ENCODE results near the gene HASPIN. TPM values are rescaled to one million over a fixed set of nuclear protein-coding genes. Genes with fewer than 3 reads are reported as not detected.

Gene HASPIN
- total and polyA plus RNA-seq, 2 of the 8 experiments (the other 6 are each of a cell fraction or from before 2014, with no cell fraction given), result 7.8 to 29.5 TPM

DNA sequence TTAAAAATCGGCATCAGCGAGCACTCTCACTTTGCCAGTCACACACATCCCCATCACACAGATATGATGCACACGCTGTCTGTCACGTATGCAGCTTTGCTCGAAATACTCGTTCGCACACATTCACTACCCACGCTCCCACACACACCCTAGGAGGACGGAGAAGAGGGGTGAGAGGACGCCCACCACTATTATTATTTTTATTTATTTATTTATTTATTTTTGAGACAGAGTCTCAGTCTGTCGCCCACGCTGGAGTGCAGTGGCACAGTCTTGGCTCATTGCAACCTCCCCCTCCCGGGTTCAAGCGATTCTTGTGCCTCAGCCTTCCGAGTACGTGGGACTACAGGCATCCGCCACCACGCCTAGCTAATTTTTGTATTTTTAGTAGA is 30.4 kb downstream of the HASPIN start:
- Histone ChIP-seq H2BK12ac (ENCODE audit: low read depth, low read length) (no peak overlapping the region), H2BK15ac (ENCODE audit: low read length) (no peak overlapping the region), H4K5ac (ENCODE audit: insufficient read length, low read depth, low read length) (no peak overlapping the region), H3K4me2 (ENCODE audit: insufficient read depth in 1 of 2, low read depth in 2 of 2, low read length in 2 of 2) (peak overlapping the region in 1 of 2 experiments; percentile 56; a peak in 3 of 4 replicates), H3K79me1 (ENCODE audit: low read depth, low read length) (no peaks in the 10 kb centered on the region), H3K56ac (replicated peaks; ENCODE audit: insufficient read length, low read depth, low read length) (no peak overlapping the region), H3K36me3 (ENCODE audit: control insufficient read depth in 2 of 4, insufficient read depth in 4 of 4, low read length in 3 of 4) (no peaks in the 10 kb centered on the region), H3K27ac (ENCODE audit: low read depth, low read length) (no peak overlapping the region), H3K23me2 (ENCODE audit: low read depth, low read length) (peaks cover 4% of the 10 kb centered on the region; the same call in 1 of the 2 replicates), H4K8ac (ENCODE audit: extremely low read depth, insufficient read depth, low read length) (no peak overlapping the region; the same call in 1 of the 2 replicates), H3K9ac (replicated peaks in 1 of 4; ENCODE audit: extremely low read depth in 1 of 4, low read depth in 3 of 4, low read length in 3 of 4) (no peak overlapping the region), H2AFZ (ENCODE audit: low read length) (no peak overlapping the region), H3K9me3 (ENCODE audit: insufficient read depth in 2 of 2, low read depth in 1 of 2, low read length in 1 of 2) (no peaks in the 10 kb centered on the region), H2AK5ac (ENCODE audit: low read depth, low read length) (no peak overlapping the region), H3K14ac (ENCODE audit: insufficient read length) (no peak overlapping the region), H2BK5ac (ENCODE audit: low read depth, low read length) (no peak overlapping the region), H3K4me1 (replicated peaks in 1 of 4; ENCODE audit: control insufficient read depth in 3 of 4, insufficient read depth in 4 of 4, low read length in 3 of 4) (peaks cover 0 to 5% (median 3%) of the 10 kb centered on the region in 4 experiments; a peak in 4 of 7 replicates), H2BK20ac (ENCODE audit: low read length) (no peak overlapping the region), H3K23ac (ENCODE audit: insufficient read length) (no peak overlapping the region), H2BK120ac (replicated peaks; ENCODE audit: low read depth, low read length) (no peak overlapping the region), H4K91ac (replicated peaks; ENCODE audit: insufficient read length, low read length) (no peak overlapping the region), H3K79me2 (ENCODE audit: control insufficient read depth in 1 of 2, insufficient read depth in 2 of 2, low read length in 2 of 2) (no peaks in the 10 kb centered on the region), H3K27me3 (replicated peaks in 1 of 4; ENCODE audit: control insufficient read depth in 3 of 4, extremely low read depth in 1 of 4, insufficient read depth in 3 of 4, low read length in 3 of 4) (no peaks in the 10 kb centered on the region), H3K18ac (ENCODE audit: extremely low read depth, low read length) (no peak overlapping the region), H4K20me1 (replicated peaks in 1 of 2; ENCODE audit: control insufficient read depth in 1 of 2, insufficient read depth in 2 of 2, low read length in 2 of 2) (no peaks in the 10 kb centered on the region), H3K4me3 (ENCODE audit: extremely low read depth in 1 of 4, insufficient read depth in 2 of 4, low read depth in 3 of 4, low read length in 4 of 4) (no peak overlapping the region), H3K4ac (replicated peaks; ENCODE audit: insufficient read length, low read depth, low read length) (no peak overlapping the region)
- POLR2A ChIA-PET (ENCODE audit: partially characterized antibody), result interaction anchor here (1.0 kb wide), 1 partner anchor 14 kb away, joined by 3 read pairs; no protein-coding TSS in a partner anchor
- CTCF ChIA-PET (ENCODE audit: partially characterized antibody), result interaction anchor here (0.7 to 1.9 kb wide), 10 partner anchors 14 to 91 kb away, joined by 3 to 17 read pairs (median 4); partner anchors contain the start of gene NCBP3
- FAIRE-seq, result no peak
- DNase-seq (ENCODE audit: low read depth in 1 of 2, low spot score in 2 of 2), result no peak
- 88% methylated on average over 18 of the region's 18 CpGs; no CpG with 5 or more reads in 1 of the 2 experiments for WGBS, 2 experiments (ENCODE audit: extremely low coverage in 1 of 2, insufficient coverage in 1 of 2, insufficient read length in 1 of 2, insufficient replicate concordance in 2 of 2, low coverage in 1 of 2, low lambda C conversion rate in 2 of 2, missing lambda C conversion rate in 1 of 2)
- TF ChIP-seq CREB1 (IDR thresholded peaks at IDR 0.05) (no peak), CHD1 (IDR thresholded peaks at IDR 0.05; ENCODE audit: low read depth, low read length) (no peak), YY1 (IDR thresholded peaks at IDR 0.05; ENCODE audit: low read depth, low read length) (no peak), SIRT6 (IDR thresholded peaks at IDR 0.05; ENCODE audit: low read length) (no peak), SP2 (IDR thresholded peaks at IDR 0.05; ENCODE audit: low read length) (no peak), MAFK (IDR thresholded peaks at IDR 0.05; ENCODE audit: low read depth, low read length) (no peak), JUN (IDR thresholded peaks at IDR 0.05; ENCODE audit: low read depth, low read length) (no peak)
- TF ChIP-seq, protein P1, sequence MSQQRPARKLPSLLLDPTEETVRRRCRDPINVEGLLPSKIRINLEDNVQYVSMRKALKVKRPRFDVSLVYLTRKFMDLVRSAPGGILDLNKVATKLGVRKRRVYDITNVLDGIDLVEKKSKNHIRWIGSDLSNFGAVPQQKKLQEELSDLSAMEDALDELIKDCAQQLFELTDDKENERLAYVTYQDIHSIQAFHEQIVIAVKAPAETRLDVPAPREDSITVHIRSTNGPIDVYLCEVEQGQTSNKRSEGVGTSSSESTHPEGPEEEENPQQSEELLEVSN (IDR thresholded peaks at IDR 0.05), result no peak
- TF ChIP-seq, protein P2, sequence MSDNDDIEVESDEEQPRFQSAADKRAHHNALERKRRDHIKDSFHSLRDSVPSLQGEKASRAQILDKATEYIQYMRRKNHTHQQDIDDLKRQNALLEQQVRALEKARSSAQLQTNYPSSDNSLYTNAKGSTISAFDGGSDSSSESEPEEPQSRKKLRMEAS (IDR thresholded peaks at IDR 0.05), result no peak
- TF ChIP-seq, protein P3, sequence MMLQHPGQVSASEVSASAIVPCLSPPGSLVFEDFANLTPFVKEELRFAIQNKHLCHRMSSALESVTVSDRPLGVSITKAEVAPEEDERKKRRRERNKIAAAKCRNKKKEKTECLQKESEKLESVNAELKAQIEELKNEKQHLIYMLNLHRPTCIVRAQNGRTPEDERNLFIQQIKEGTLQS (IDR thresholded peaks at IDR 0.05; ENCODE audit: insufficient read depth, low read depth, low read length), result no peak

Data from H1 (cell line).